AG10803 (cell line): ENCODE results near the gene RASAL1.
"Not testable (repeated sequence)": the region's sequence is repeated elsewhere in the genome, so short reads cannot be mapped to it uniquely, and the experiment has no call there.

Experiments
- DNase-seq: peaks from one replicate; pipeline ENCODE4 v3.0.0; 2010; ENCODE audit warnings: low read depth
- H3K4me3 ChIP-seq: 2 replicates; pipeline ENCODE4 v1.5.1; 2011; ENCODE audit warnings: mild to moderate bottlenecking, low read length, control low read depth
- TF ChIP-seq, protein P1 (sequence below): conservative IDR thresholded peaks from 2 replicates; pipeline ENCODE4 v1.5.1; 2011; ENCODE audit warnings: mild to moderate bottlenecking, low read length, control low read depth, inconsistent platforms

RASAL1 gene

DNA sequence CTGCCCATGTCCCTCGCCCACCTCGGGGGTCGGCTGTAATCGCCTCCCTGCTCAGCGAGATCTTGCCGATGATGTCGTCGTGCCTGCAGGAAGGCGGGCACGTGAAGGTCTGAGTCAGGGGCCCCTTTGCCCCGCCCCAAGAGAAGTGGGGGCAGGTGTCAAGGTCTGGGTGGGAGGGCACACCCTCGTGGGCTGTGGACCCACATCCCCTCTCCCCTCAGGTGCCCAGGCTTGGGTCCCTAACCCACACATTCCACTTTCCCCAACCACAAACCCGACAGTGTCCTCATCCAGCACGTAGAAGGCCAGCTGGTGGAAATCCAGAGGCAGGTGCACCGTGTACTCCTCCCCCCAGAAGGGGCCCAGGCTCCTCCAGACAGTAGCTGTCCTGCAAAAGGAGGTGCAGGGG lies 7.8 kb downstream of the RASAL1 start:
- TF ChIP-seq, protein P1, sequence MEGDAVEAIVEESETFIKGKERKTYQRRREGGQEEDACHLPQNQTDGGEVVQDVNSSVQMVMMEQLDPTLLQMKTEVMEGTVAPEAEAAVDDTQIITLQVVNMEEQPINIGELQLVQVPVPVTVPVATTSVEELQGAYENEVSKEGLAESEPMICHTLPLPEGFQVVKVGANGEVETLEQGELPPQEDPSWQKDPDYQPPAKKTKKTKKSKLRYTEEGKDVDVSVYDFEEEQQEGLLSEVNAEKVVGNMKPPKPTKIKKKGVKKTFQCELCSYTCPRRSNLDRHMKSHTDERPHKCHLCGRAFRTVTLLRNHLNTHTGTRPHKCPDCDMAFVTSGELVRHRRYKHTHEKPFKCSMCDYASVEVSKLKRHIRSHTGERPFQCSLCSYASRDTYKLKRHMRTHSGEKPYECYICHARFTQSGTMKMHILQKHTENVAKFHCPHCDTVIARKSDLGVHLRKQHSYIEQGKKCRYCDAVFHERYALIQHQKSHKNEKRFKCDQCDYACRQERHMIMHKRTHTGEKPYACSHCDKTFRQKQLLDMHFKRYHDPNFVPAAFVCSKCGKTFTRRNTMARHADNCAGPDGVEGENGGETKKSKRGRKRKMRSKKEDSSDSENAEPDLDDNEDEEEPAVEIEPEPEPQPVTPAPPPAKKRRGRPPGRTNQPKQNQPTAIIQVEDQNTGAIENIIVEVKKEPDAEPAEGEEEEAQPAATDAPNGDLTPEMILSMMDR = no peak
- no peak for DNase-seq
- H3K4me3 ChIP-seq = no peak overlapping the region

DNA sequence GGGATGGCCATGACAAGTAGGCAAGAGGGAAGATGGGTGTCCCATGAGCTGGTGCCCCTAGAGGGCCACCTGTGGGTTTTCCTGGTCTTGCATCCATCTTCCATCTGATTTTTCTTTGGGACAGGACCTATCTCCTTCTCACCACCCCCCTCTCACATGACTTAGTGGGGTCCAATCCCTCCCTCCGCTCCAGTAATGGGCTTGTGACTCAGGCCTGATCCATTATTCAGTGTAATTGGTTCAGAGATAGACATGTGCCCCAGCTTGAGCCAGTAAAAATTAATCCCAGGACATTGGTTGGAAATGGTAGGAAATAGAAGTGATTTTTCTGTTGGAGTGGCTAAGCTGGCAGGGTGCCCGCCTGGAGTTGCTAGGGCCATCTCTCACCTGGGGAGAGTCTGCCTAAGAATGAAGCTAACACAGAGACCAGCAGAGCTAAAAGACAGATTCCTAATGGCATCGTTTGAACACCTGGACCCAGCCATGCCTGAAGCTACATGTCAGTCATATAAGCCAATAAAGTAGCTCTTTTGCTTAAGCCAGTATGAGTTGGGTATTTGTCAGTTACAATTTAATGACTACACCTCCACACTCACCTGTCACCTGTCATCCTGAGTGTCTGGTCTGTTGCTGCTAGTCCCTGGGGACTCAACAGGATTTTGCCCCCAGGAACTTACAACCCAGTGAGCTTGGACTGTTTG lies 14.7 kb downstream of the RASAL1 start:
- TF ChIP-seq, protein P1 = no peak
- no peak for DNase-seq
- no peak overlapping the region for H3K4me3 ChIP-seq

DNA sequence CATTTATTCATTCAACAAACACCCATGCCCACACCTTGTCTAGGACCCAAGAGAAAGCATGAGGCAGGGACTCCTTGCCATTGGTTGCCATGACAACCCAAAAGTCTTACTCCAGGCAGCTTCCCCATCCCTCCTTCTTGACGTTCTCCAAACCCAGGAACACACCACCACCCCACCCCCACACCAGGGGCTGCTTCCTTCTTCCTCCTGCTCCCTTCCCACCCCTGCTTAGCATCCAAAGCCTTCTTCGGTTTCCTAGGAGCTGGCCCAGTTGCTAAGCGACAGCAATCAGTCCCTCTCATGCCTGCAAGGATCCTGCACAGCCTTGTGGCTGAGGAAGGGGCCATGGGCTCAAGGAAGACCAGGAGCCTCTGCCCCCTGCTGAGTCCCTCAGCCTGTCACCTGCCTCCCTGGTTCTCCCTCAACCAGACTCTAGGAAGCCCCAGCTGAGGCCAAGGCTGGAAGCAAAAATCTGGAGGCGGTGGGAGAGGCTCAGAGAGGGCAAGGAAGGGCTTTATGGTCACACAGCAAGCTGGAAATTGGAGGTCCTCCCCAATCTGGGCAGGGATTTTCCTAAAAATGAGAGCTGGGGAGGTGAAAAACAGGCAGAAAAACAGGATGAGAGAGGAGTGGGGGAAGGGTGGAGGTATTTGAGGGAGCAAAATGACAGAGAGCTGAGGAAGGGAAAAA lies 15.4 kb downstream of the RASAL1 start:
- TF ChIP-seq, protein P1 = no peak
- no peak for DNase-seq
- no peak overlapping the region for H3K4me3 ChIP-seq

DNA sequence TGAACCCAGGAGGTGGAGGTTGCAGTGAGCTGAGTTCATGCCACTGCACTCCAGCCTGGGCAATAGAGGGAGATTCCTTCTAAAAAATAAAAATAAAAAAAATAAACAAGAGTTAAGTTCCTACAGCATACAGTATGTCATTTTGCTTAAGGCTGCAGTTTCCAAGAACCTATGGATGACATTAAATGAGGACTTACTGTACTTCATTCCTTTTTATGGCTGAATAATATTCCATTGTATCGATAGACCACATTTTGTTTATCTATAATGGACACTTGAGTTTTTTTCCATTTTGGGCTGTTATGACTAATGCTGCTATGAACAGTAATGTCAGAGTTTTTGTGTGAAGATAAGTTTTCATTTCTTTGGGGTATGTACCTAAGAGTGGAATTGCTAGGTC lies 17.4 kb downstream of the RASAL1 start:
- no peak overlapping the region for H3K4me3 ChIP-seq
- TF ChIP-seq, protein P1 = no peak
- DNase-seq = no peak

DNA sequence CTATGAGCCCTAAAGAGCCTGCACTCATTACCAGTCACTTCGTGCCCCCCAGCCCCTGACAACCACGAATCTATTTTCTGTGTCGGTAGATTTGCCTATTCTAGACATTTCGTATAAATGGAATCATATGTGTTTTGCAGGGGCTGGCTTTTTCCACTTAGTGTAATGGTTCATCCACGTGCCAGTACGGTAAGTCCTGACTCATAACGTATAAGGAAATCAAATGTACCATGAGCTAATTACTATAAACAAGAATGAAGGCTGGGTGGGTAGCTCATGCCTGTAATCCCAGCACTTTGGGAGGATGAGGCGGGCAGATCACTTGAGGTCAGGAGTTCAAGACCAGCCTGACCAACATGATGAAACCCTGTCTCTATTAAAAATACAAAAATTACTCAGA lies 17.9 kb downstream of the RASAL1 start:
- DNase-seq, H3K4me3 ChIP-seq: not testable (repeated sequence)

DNA sequence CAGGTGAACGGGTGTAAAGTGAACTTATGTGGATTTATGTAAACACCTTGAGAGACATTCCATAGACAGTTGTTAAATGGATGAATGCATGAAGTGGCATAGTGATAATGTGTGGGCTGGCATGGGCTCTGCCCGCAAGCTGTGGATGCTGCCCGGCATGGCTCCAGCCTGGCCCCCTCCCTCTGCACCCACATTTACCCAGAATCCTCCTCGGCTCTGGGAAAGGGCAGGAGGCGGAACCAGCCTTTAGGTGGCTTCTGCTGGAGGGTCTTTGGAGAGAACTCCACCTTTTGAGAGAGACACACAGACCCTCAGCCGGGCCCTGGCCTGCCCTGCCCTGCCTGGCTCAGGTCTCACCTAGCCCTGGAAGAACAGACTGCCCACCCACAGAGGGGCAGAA lies 18.7 kb downstream of the RASAL1 start:
- no peak for DNase-seq
- H3K4me3 ChIP-seq = no peak overlapping the region

DNA sequence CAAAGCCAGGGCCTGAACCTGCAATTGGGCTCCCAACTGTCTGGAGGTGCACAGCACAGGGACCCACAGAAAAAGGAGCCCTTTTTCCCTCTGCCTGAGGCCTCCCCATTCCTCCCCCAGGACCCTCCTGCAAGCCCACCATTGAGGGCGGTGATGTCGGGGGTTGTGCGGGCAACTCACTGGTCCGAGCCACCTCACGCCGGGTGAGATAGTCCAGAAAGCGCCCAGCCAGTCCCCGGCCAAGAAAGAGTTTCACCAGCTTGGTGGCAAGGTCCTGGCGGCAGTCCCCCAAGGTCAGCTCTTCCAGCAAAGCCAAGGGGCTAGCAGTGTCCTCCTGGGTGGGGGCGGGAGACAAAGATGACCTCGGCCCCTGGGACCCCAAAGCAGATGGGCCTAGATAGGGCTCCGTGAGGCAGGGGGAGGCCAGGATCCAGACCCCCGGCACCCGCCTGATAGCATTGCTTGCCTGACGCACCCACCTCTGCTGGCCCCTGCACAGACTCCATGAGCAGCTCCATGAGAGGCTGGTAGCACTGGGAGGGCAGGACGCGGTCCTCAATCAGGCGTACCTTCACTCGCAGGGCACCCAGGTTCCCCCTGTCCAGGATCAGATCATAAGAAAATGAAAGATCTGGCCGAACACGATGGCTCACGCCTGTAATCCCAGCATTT lies 20.0 kb downstream of the RASAL1 start:
- no peak for DNase-seq
- TF ChIP-seq, protein P1 = no peak
- no peak overlapping the region for H3K4me3 ChIP-seq

More for the DNA sequence above, 18.7 kb downstream of the RASAL1 start:
- TF ChIP-seq, protein P1 = no peak
